ENCODE measurements around the gene C2orf81. TPM values are rescaled to one million over a fixed set of nuclear protein-coding genes. Genes with fewer than 3 reads are reported as not detected.

Gene C2orf81
- total RNA-seq, 1 donor from 2014 or later, result 10.3 TPM

- H3K4me1 ChIP-seq, result peaks cover 5 to 8% of the 10 kb centered on the region in 2 donors
- H3K36me3 ChIP-seq, result no peaks in the 10 kb centered on the region
- no peak for DNase-seq (ENCODE audit: low spot score in 2 of 2)
- no peaks in the 10 kb centered on the region for H3K27me3 ChIP-seq
- H3K27ac ChIP-seq, result no peak overlapping the region
- intact Hi-C loops (cut with DNase I), result no loop called here
- no peak for TF ChIP-seq CTCF (IDR thresholded peaks at IDR 0.05)
- H3K4me3 ChIP-seq, result no peak overlapping the region
- no peaks in the 10 kb centered on the region for H3K9me3 ChIP-seq
These were observed 1.4 kb downstream of the C2orf81 start for GRCh38 chr2:74420006-74420405.

- DNase-seq (ENCODE audit: low spot score in 2 of 2), result no peak
- TF ChIP-seq CTCF (IDR thresholded peaks at IDR 0.05), result no peak
- H3K27me3 ChIP-seq, result no peaks in the 10 kb centered on the region
- H3K9me3 ChIP-seq, result no peaks in the 10 kb centered on the region
- no peak overlapping the region for H3K4me3 ChIP-seq
- intact Hi-C loops (cut with DNase I), result no loop called here
- H3K36me3 ChIP-seq, result no peaks in the 10 kb centered on the region
- H3K4me1 ChIP-seq, result peaks cover 5 to 12% of the 10 kb centered on the region in 2 donors
- H3K27ac ChIP-seq, result no peak overlapping the region
These were observed 2.1 kb downstream of the C2orf81 start for GRCh38 chr2:74419345-74419744.

- Histone ChIP-seq H3K9me3 (no peaks in the 10 kb centered on the region), H3K27me3 (no peaks in the 10 kb centered on the region), H3K27ac (no peak overlapping the region), H3K4me1 (peaks cover 5 to 12% of the 10 kb centered on the region in 2 donors), H3K36me3 (no peaks in the 10 kb centered on the region), H3K4me3 (peak overlapping the region in 1 of 2 donors; percentile 25)
- no peak for TF ChIP-seq CTCF (IDR thresholded peaks at IDR 0.05)
- DNase-seq (ENCODE audit: low spot score in 2 of 2), result no peak
- intact Hi-C loops (cut with DNase I), result no loop called here
These were observed 3.1 kb downstream of the C2orf81 start for GRCh38 chr2:74418312-74418711.

DNA sequence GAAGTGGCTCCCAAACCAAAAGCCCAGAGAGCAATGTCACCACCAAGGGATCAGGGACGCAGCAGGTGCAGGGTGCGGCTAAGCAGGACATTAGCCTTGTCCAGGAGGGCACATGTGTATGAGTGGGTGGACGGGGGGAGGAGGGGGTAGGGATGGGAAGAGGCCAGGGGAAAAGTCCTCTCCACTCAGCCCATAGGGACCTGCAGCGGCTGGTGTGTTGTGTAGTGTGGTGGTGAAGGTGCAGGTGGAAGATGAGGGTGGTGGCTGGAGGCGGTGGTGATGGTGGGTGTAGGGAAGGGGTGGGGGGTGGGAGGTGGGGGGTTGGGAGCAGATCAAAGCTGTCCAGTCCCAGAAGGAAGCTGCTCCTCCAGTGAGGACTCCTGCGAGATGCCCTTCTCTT is 3.7 kb downstream of the C2orf81 start:
- H3K9me3 ChIP-seq, result no peaks in the 10 kb centered on the region
- intact Hi-C loops (cut with DNase I), result no loop called here
- peaks cover 5 to 12% of the 10 kb centered on the region in 2 donors for H3K4me1 ChIP-seq
- no peak overlapping the region for H3K27ac ChIP-seq
- H3K4me3 ChIP-seq, result no peak overlapping the region
- no peaks in the 10 kb centered on the region for H3K36me3 ChIP-seq
- H3K27me3 ChIP-seq, result no peaks in the 10 kb centered on the region
- TF ChIP-seq CTCF (IDR thresholded peaks at IDR 0.05), result no peak
- no peak for DNase-seq (ENCODE audit: low spot score in 2 of 2)

- Histone ChIP-seq H3K4me1 (peaks cover 5 to 12% of the 10 kb centered on the region in 2 donors), H3K27ac (no peak overlapping the region), H3K4me3 (no peak overlapping the region), H3K36me3 (no peaks in the 10 kb centered on the region), H3K27me3 (no peaks in the 10 kb centered on the region), H3K9me3 (no peaks in the 10 kb centered on the region)
- TF ChIP-seq CTCF (IDR thresholded peaks at IDR 0.05), result no peak
- intact Hi-C loops (cut with DNase I), result no loop called here
- DNase-seq (ENCODE audit: low spot score in 2 of 2), result peak in 1 of 2 donors; percentile 53
These were observed 4.2 kb downstream of the C2orf81 start for GRCh38 chr2:74417197-74417596.

DNA sequence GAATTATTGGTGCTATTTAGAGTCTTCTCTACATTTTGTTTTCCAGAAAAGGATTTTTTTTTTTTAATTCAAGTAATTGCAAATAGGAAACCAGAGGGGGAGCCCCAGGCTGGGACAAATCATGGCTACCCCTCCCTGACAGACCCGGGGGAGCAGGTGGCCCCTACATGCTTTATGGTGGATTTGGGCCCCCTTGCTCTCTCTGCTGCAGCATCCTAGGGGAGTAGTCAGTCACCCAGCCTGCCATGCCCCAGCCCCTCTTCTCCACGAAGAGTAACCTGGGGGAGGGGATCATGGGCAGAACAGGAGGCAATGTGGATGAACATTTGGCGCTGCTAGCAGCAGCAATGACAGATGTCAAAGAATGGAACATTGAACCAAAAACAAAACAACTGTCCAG is 4.6 kb downstream of the C2orf81 start:
- Histone ChIP-seq H3K4me1 (peaks cover 5 to 9% of the 10 kb centered on the region in 2 donors), H3K36me3 (no peaks in the 10 kb centered on the region), H3K4me3 (no peak overlapping the region), H3K9me3 (no peaks in the 10 kb centered on the region), H3K27me3 (no peaks in the 10 kb centered on the region), H3K27ac (no peak overlapping the region)
- DNase-seq (ENCODE audit: low spot score in 2 of 2), result peak in 1 of 2 donors; percentile 60
- no peak for TF ChIP-seq CTCF (IDR thresholded peaks at IDR 0.05)
- intact Hi-C loops (cut with DNase I), result no loop called here

Measured in ascending aorta (tissue), 2 donors.